CD4-positive, alpha-beta T cell treated with Interleukin-2 at 100 ng/mL for 4 hours (primary cell): ENCODE results near the gene KREMEN1.

ENCODE experiments used
- DNase-seq: peaks from one replicate; pipeline ENCODE4 v3.0.0-alpha.2; 2020; ENCODE audit warnings: low spot score

Gene KREMEN1

DNA sequence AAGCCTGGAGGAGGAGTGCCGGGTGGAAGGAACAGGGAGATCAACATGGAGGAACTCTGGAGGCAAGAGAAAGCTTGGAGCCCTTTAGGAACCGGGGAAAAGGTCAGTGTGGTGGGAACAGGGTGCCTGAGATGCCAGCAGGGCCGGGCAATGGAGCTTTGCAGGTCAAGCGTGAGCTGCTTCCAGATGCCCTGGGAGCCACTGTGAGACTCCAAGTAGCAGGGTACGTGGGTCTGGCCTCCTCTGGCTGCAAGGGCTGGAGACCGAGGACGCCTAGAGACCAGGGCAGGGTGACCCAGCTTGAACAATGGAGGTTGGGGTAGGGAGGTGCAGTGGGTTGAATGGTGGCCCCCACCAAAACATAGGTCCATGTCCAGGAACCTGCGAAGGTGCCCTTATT lies 117.2 kb downstream of the KREMEN1 start:
- DNase-seq: no peak

DNA sequence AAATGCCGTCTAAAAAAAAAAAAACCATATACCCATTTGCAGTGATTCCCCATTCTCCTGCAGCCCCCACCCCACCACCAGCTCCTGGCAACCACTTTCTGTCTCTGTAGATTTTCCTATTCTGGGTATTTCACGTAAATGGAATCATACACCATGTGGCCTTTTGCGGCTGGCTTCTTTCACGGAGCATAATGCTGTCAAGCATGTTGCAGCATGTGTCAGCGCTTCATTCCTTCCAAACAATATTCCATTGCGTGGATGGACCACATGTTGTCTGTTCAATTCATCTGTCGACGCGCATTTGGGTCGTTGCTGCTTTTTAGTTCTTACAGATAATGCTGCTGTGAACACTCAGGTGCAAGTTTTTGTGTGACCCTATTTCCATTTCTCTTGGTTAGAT lies 118.1 kb downstream of the KREMEN1 start:
- DNase-seq: no peak

DNA sequence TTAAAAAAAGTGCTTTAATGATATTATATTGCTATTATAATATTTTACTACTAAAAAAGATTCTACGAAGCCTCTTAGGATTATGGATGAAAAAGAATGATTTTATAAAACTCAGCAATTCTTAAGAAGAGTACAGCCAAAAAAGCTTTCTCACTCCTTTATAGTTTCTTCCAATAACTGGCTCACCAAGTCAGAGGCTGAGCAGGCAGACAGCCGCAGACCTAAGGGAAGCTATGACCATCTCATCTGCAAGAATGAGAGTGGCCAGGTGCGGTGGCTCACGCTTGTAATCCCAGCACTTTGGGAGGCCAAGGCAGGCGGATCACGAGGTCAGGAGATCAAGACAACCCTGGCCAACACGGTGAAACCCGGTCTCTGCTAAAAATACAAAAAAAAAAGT lies 120.2 kb downstream of the KREMEN1 start:
- DNase-seq: no peak

DNA sequence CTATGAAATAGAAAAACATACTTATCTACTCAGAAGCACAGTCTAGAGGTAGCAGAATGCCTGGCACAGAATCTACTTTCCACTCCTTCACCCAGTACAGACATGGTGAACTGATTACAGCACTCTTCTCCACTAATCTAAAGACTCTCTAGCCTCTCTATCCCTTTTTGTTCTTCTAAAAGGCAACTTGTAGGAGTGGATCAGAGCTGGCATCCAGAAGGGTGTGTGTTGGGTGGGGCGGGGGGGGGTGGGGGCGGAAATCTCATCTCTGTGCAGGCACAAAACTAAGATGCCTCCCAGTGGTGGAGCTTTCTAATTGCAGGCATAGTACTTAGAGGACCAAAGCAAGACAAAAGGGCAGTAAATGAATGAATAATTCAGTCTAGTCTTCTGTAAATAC lies 121.3 kb downstream of the KREMEN1 start:
- no peak for DNase-seq

DNA sequence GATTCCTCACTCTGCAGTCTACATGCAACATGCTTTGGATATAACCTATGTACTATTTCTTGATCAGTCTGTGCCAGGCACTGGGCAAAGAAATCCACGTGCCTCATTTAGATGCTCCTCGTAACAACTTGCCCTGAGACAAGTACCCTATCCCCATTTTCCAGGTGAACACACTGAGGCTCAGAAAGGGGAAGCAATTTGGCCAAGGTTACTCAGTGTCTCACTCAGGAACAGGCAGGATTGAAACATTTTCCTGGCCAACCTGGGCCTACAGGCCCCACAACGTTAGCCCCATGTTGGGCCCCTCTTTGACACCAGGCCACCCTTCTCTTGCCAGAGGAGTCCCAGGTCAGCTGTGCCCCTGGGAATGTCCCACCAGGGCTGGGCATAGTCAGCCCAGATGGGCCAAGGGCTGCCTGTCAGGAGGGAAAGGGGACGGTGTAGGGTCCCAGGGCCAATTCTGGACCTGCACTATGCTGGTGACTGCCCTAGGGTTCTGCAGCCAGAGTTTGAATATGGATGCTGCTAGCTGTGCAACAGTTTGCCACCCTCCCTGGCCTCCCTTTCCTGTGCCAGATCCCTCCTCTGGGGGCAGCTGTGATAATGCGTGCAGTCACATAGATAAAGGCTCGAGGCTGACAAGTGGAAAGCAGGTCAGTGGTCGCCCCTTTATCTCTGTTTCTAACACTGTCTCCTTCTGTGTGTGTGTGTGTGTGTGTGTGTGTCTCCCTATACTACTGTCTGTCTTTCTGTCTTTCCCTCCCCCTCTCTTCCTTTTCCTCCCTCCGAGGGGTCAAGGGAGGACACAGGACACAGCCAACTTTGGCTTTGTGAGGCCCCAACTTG lies 122.5 kb downstream of the KREMEN1 start:
- no peak for DNase-seq

DNA sequence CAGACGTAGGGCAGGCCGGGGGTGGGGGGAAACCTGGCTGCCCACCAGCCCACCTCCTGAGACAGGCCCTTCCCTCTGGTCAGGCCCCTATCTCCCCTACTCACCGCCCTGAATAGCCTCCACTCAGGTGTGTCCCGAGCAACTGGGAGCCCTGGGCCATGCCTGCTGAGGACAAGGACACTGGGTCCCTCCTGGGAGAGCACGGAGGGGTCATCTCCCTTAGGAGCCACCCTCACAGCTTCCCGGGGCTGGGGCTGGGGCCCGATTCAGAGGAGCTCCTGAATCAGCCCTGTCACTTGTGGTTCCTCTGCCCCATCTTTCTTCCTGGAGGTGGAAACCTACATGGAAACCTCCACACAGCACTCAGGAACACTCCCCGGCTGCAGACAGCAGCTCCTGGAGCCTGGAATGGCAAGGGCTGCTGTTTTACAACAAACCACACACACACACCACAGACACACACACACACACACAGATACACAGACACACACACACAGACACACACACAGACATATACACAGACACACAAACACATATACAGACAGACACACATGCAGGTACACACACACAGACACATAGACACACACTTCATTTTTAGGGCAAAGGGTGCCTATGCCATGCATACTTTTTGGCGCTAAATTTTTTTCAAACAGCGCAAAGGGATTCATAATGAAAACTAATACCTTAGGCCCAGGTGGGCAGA lies 123.3 kb downstream of the KREMEN1 start:
- DNase-seq: no peak

DNA sequence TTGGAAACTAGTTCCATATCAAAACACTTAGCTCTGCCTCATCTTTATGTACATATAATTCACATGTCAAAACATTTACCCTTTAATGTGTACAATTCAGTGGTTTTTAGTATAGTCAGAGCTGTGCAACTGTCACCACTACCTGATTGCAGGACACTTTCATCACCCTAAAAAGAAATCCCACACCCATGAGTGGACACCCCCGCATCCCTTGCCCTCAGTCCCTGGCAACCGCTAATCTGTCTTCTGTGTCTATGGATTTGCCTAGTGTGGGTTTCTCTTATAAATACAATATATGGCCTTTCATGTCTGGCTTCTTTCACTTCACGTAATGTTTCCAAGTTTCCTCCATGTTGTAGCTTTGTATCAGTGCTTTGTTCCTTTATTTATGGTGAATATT lies 124.3 kb downstream of the KREMEN1 start:
- no peak for DNase-seq

DNA sequence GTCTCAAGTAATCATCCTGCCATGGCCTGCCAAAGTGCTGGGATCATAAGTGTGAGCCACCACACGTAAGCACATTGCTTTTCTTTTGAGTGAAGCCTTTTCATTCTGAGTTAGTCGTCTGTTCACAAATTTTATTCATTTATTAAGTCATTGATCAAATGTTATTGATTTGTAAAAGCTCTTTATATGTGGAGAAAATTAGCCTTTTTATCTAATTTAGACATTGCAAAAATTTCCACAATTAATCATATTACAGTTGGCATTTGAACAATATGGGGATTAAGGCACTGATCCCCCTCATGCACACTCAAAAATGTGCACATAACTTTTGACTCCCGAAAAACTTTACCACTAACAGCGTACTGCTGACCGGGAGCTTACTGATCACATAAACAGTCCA lies 125.4 kb downstream of the KREMEN1 start:
- DNase-seq: no peak

DNA sequence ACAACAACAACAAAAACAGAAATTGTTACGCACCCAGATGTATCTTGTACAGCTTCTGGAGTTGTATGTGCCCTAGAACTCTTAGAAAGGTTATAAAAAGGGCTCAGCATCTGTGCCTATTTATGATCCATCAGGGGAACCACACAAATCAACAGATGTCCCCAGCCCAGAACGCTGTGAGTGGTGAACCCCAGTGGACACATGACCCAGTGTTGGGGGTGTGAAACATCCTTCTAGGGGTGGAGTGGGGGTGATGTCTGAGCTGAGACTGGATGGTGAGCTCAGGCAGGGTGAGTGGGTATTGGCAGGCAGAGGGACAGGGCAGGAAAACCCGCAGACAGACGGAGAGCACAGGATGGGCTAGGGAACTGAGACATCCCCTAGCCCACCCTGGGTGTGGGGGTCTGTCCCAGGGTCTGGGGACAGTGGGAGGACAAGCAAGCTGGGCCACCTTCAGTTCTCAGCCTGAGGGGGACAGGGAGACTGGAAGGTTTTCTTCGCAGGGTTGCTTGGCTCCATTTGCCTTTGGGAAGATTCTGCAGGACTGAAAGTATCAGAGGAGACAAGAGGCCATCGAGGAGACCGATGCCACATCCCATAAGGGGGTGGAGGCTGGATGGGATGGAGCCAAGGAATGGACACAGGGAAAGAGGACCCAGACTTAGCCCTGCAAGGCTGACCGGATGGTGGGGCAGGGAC lies 127.0 kb downstream of the KREMEN1 start:
- no peak for DNase-seq

DNA sequence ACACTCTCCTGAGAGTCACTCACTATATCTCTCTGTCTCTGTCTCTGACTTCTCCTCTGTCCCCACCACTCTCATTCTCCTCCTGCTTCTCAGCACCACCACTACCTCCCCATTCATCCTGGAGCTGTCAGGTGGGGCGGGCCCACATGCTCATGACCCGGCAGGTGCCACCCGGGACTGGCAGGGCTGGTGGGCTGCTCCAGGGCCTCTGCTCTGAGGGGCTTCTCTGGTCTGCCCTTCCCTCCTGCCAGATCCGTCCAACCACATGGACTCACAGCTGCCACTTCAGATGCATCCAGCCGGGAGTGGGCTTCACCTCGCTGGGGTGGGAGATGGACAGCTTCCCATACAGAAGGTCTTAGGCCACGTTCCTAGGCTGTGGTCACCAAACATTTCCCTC lies 128.1 kb downstream of the KREMEN1 start:
- no peak for DNase-seq

DNA sequence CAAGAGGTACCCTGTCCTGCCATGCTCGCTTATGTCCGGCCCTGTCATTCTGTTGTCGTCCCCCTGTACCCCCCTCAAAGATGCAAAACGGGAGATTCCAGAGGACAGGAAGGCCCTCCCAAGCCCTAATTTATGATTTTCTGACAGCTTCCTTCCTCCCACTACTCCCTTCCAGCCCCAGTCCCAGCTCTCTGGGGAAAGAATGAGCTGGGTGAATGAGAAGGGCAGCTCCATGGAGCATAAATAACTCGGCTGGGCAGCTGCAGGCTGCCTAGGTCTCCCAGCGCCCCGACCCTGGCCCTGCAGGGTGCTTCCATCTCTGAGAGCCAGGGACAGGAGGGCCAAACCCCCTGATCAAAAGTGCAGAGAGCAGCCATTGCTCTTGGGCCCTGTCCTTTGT lies 128.9 kb downstream of the KREMEN1 start:
- no peak for DNase-seq

DNA sequence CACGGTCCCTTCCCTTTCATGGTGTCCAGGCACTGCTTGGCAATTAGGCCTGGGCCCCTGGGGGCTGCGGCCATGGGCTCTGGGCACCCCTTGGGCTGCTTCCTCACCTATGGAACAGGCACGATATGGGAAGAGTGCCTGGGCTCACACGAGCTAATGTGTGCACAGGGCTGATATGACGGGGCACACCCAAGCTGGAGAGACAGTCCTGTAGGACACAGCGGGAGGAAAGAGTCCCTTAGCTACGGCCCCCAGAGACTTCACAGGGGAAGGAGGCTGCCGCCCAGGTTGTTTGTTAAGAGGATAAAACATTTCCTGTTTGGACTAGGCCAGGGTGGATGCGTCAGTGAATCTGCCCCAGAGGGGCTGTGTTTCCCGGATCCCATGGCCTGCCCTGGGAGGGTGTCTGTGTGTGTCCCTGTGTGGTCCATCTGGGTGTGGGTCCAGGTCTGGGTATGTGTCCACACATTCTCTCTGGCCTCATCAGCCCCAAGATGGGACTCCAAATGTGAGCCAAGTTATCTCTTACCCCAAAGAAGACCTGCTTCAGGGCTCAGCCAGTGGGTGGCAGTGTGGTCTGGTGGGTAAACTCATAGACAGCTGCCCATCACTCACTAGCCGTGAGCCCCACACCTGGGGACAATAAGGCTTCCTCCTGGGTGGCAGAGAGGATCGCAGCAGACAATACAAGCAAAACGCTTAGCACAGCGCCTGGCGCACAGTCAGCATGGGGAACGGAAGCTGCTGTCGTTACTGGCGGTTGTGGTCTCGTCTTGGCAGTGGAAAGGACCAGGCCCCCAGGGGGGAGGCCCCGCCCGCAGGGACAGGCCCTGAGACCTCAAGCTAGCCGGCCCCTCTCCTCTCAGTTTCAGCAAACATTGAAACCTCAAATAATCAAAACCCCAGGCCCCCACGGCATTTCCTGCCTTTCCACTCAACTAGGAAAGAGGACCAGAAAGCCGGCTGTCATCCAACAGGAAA lies 129.7 kb downstream of the KREMEN1 start:
- peak; percentile 23 for DNase-seq

DNA sequence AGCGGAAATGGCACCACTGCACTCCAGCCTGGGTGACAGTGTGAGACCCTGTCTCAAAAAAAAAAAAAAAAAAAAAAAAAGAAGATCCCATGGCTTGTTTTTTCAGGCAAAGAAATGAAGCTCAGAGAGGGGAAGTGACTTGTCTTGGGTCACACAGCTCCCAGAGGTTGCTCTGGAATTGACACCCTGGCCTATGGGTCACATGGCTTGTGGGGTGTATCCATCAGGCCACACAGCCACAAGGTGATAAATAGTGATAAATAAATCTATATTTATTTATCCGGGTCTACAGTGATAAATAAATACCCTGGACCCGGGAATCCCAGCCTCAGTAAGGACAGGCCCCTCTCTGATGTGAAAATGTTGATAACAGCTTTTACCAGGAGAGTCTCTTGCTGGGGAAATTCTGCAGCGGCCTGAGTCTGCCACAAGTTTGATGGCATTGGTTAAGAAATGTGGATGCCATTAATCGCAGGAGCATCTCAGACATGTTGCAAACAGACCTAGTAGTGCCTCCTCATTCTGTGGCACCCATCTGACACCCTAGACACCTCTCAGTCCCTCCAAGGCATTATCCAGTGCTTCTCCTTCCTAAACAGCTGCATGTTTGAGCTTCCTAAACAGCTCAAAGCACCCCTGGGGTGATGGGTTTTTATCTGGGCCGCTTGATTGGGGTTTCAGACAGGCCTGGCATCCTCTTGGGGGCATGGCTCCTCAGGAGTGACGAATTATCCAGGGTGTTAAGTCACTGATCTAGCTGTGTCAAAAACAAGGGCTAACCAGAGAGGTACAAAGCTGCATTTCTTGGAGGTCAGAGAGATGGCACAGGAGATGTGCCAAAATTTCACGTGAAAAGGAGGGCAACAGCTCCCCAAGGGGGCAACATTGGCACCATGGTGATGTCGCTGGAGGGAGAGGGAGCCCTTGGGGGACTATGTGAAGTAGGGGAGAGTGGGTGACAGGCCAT lies 130.9 kb downstream of the KREMEN1 start:
- no peak for DNase-seq

DNA sequence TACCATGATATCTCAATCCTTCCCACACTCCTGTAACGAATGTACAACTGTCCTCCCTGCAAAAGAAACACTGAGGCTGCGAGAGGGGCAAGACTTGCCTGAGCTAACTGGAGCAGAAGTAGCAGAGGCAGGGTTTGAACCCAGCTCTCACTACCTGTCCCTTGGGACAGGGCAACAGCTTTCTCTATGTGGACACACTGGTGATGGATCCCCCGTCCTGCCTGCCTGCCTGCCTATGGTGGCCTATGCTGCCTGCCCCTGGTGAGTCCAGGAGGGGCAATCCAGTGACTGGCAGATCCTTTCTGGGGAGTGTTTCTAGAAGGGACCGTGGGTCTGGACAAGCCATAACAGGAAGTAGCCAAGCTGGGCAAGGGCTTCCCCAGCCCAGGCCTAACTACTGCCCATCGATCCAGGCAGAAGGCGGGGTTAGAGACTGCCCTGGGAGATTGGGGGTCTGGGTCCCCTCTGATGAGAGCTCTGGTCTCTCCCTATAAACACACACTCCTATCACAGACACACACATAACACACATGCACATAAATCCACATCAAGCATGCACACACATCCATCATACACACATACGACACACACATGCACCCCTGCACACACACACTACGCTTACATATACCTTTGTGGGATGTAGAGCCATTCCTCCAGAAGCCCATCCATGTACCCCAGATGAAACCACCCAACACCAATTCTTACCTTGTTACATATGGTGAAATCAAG lies 131.8 kb downstream of the KREMEN1 start:
- no peak for DNase-seq

DNA sequence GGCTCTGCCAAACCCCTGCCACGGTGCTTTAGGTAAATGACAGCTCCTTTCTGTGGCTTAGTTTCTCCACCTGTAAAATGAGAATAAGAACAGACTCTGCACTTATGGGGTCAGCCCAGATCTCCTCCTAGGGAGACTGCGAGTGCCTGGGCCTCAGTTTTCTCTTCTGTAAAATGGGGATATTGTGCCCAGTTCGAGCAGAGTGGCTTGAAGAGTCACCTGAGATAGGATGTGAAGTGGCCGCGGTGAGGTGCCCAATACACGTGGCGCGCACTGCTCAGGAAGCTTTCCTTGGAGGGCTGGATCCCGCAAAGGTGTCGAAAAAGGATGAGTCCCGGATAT lies 132.4 kb downstream of the KREMEN1 start:
- no peak for DNase-seq

DNA sequence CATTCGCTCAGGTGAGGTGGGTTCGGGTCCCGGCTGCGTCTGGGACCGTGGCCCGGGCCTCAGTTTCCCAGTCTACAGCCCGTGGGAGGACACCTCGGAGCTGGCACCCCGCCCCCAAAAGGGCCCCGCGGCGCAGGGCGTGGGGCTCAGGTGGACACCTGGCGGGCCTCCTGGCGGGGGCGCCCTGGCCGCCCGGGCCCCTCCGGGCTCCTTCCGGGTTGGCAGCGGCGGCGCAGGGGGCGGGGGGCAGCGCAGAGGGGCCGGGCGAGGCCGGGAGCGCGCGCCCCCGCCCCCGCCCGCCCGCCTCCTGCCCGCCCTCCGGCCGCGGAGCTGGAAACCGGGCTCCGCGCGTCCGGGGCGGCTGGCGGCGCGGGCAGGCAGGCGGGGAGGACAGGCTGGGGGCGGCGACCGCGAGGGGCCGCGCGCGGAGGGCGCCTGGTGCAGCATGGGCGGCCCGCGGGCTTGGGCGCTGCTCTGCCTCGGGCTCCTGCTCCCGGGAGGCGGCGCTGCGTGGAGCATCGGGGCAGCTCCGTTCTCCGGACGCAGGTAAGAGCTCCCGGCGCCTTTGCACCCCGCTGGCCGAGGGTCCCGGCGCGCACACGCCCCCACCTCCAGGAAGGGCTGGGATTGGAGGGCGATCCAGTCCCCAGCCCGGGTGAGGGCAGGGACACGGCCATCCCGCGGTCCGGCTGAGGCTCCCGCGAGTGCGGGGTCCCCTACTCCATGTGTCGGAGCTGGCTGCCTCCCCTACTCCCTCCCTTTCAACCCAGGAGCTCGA lies 132.9 kb downstream of the KREMEN1 start, which contains the start of gene EMID1:
TSS of gene EMID1 (plus strand) at position 303 of the 778 bp plus-strand sequence. CDS start at position 446, 143 bp downstream.
- DNase-seq: no peak

DNA sequence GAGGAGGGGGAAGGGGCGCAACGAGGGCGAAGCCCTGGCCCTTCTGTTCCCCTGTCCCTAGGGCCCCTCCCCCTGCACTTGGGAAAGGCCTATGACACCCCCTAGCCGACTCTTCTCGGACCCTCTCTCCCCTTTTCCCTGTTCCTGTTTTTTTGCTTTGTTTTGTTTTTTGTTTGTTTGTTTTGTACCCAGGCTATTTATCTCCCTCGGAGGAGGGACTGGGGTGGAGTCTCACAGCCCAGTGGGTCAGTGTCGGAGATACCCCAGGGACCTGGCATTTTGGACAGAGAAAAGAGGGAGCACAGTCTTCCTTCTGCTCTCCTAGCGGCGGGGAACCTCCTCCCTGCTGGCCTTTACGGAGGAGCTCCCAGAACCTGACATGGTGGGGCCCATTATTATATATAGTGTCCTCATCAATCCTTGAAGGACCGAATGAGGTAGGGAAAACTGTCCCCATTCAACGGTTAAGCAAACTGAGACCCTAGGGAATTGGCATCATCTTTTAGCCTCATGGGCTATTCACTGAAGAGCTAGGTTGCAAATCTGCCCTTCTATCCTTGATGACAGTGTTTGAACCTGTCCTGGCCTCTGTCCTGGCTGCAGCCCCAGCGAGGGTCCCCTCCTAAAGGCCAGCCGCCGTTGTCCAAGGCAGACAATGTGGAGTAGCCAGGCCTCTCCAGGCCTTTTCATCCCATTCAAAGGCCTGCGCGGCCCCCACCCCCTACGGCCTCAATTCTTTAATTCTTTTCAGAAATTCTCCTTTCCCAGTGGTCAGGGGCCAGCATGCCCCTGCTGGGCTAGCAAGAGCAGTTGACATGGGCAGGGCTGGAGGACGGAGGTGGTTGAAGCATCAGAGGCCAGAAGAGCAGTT lies 133.8 kb downstream of the KREMEN1 start:
- no peak for DNase-seq

DNA sequence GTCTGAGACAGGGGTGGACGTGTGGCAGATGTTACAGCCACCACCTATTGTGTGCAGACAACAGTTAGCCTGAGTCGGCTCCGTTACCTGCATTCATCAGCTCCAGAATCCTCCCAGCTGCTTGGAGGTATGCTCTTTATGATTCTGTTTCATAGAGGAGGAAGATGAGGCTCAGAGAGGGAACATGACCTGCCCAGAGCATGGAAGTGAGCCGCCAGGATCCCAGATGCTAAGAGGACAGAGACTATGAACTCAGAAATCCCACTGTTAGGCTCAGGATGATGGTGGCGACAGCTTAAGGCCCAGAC lies 134.4 kb downstream of the KREMEN1 start:
- no peak for DNase-seq
